ENCODE measurements around the gene WDR81.
A peak's percentile ranks its signal among the peaks of the same experiment; 100 is the strongest.
"Not testable (repeated sequence)": the region's sequence is repeated elsewhere in the genome, so short reads cannot be mapped to it uniquely, and the experiment has no call there.

WDR81 gene

DNA sequence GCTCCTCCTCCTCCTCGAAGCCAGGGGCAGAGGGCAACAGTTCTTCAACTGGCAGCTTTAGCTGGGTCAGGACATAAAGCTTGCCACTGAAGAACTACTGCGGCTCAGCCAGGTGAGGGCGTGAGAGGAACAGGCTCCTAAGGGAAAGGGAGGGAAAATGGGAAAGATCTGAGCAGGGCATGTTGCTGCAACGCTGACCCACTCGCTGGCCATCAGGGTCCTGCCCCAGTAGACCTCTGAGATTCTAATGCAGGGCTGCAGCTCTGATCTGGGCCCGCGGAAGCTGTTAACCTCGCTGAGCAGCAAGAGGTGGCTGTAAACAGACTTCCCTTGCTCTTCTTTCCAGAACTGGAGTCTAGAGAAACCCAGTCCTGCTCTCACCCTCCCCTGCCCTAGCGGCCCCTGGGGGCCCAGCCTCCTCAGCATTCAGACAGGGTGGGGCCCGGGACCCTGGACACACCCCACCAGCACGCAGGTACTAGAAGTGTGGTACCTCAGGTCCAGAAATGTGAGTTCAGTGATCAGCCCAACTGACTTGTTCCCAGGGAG is 10.6 kb upstream of the WDR81 start:
- DNase-seq: peak; percentile 91

GRCh38 chr17:1714427-1714979 is 10.0 kb upstream of the WDR81 start:
- peak; percentile 96 for DNase-seq

DNA sequence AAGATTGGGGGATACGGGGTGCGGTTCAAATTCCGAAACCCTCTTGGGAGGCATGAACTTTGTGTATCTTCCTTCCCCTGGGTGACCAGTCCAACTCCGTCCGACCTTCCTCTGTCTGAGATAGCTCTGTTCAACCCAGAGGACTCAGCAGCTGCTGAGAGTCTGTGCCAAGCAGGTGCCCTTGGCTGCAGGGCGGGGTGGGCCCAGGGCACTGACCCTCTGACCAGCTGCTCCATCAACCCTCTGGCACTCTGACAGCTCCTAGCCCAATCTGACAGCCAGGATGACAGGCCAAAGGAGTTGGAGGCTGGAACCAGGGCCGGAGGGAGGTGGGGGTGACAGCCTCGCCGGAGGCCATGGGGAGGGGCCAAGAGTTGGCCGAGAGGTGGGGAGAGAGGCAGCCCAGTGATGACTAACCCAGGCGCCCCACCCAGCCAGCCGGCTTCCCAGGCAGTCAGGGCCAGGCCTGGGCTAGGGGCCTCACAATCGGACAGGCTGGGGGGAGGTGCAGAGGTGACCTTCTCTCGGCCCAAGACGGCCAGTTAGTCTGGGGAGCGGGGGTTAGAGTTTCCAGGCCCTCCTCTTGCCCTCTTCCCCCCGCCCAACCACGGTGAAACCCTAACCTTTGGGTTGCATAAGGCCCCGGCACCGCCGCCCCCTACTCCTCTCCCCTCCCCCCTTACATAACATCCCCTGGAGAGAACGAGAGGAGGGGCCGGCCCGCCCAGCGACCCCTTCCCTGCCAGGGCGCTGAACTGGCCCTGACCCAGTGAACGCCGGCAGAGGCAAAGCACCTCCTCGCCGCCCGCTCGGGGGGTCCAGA is 9.3 kb upstream of the WDR81 start:
- DNase-seq: peak; percentile 61

DNA sequence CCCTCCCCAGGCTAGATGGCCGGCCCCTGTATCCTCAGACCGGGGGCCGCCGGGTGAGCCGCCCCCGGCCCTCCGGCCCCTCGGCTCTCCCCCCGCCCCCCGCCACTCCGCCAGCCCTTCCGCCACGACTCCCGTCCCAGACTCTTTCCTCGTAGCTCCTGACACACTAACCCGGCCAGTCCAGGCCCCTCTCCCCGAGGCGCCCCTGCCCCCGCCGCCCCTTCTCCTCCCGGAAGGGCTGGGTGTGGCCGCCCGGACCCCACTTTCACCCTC is 8.8 kb upstream of the WDR81 start:
- DNase-seq: no peak

DNA sequence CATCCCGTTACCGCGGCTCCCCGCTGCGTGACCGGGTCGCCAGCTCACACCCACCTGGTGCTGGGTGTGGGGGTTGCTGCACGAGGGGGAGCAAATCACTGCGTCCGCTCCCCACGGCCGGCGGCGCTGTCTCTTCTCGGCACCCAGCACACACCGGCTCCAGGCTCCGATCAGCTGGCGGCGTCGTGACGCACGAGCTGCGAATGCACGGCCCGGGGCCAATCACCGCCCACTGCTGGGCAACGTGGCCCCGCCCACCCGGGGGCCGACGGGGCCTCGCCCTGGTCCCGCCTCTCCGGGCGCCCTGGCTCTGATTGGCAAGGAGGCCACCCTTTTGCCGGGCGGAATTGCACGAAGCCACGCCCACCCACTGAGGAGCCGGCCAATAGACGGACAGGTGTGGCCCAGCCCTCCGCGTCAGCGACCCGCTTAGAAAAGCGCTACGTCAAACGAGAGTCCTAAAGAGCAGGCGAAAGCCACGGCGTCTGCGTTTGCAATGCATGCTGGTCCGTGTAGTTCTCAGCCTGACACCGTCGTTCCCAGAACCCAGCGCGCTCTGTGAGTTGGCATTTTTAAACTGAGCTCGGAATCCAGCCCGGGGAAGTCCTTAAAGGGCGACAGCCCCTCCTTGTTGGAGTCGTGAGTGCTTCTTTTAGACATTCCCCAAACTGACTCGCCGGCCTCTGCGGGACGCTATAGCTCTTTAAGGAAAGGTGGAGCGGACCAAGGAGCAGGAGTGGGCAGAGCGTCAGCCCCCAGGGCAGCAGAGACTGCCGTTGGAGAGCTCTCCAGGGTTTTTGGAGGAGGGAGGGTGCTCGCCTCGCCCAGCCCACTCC is 8.2 kb upstream of the WDR81 start:
- peak; percentile 100 for DNase-seq

DNA sequence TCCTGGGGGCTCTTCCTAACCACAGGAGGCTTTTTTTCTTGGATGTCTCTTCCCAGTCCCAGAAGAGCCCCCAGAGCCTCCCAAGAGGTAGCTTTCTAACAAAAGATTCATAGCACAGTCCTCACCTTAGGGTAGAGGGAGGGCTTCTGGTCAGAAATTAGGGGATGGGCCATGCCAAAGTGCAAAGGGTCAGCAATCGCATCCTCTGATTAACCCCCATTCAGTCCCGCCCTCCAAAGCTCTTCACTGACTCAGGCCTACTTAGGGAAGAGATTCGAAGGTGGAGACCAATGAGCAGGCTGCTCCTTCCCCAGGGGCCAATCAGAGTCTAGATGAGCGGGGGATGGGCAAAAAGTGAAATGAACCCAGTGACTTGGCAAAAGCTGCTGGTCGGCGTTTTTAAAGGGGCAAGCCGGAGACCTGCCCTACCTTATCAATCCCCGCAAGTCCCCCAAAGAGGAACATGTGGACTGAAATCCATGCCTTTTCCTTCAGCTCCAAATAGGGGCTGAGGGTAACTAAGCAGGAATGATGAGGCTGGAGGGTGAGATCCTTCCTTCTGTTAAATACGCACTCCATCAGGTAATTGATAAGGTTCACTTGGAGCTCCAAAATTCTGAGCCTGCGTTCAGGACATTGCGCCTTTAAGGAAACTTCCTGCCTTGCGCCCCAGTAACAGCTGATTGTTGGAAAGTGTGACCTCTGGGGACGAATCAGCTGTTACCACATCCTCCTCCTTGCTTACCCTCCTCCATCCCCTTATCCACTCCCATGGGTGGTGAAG is 7.4 kb upstream of the WDR81 start:
- peak; percentile 100 for DNase-seq

- no peak for DNase-seq
Measured at GRCh38 chr17:1718362-1719165, 5.9 kb upstream of the WDR81 start.

DNA sequence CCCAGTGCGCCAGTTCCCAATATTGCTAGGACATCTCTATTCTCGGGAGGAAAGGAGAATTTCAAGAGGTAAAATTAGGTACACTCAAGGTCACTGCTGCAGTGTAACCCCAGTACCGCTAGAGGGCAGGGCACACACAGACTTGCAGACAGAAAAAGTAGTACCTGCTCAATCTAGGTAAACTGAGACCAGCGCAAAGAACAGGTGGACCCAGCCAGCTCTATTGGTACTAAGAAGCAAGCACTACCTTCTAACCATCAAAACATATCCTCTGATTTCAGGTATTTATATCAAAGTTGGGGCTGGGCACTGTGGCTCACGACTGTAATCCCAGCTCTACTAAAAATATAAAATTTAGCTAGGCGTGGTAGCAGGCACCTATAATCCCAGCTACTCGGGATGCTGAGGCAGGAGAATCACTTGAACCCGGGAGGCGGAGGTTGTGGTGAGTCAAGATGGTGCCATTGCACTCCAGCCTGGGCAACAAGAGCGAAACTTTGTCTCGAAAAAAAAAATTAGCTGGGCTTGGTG is 3.6 kb upstream of the WDR81 start:
- DNase-seq: peak; percentile 77

DNA sequence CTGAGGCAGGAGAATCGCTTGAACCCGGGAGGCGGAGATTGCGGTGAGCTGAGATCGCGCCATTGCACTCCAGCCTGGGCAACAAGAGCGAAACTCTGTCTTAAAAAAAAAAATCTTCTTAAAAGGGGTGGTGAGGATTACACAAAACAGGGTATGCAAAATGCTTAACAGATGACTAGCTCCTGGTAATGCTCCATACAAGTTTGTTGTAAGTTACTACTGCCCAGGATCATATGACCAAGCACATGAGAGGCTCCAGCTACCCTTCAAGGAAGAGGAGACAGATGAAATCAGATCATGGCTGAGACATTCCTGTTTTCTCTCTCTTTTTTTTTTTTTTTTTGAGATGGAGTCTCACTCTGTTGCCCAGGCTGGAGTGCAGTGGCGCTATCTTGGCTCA is 2.5 kb upstream of the WDR81 start:
- DNase-seq: not testable (repeated sequence)

- no peak for DNase-seq
Measured at GRCh38 chr17:1724869-1725641, 551 bp downstream of the WDR81 start.

- DNase-seq: no peak
Measured at GRCh38 chr17:1725642-1726511, 1.4 kb downstream of the WDR81 start.

DNA sequence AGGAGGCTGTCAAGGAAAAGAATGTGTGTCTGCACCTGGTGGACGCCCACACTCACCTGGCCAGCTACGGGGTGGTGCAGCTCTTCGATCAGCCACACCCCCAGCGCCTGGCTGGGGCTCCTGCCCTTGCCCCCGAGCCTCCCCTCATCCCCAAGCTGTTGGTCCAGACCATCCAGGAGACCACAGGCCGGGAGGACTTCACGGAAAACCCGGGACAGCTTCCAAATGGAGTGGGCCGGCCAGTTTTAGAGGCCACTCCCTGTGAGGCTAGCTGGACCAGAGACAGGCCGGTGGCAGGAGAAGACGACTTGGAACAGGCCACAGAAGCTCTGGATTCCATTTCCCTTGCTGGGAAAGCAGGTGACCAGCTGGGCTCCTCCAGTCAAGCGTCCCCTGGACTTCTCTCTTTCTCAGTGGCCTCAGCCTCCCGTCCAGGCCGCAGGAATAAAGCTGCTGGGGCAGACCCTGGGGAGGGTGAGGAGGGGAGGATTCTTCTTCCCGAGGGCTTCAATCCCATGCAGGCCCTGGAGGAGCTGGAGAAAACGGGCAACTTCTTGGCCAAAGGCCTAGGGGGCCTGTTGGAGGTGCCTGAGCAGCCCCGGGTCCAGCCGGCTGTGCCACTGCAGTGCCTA is 2.2 kb downstream of the WDR81 start:
- DNase-seq: no peak

- DNase-seq: no peak
Measured at GRCh38 chr17:1727258-1727789, 2.8 kb downstream of the WDR81 start.

GRCh38 chr17:1727876-1728630 is 3.5 kb downstream of the WDR81 start:
- no peak for DNase-seq

DNA sequence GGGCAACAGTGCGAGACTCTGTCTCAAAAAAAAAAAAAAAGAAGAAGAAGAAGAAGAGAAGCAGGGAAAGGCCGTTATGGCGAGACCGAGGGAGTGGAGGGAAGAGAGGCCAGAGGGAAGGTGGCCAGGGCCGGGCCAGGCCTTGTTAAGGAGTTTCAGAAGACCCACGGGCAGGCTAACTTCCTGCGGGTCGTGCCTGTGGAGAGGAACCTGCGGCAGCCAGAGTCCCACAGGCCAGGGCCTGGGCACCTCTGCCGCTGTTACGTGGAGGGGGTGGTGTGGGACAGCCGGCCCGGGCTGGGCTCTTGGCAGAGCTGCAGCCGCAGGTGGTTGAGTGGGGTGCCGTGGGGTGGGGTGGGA is 5.4 kb downstream of the WDR81 start:
- no peak for DNase-seq

DNA sequence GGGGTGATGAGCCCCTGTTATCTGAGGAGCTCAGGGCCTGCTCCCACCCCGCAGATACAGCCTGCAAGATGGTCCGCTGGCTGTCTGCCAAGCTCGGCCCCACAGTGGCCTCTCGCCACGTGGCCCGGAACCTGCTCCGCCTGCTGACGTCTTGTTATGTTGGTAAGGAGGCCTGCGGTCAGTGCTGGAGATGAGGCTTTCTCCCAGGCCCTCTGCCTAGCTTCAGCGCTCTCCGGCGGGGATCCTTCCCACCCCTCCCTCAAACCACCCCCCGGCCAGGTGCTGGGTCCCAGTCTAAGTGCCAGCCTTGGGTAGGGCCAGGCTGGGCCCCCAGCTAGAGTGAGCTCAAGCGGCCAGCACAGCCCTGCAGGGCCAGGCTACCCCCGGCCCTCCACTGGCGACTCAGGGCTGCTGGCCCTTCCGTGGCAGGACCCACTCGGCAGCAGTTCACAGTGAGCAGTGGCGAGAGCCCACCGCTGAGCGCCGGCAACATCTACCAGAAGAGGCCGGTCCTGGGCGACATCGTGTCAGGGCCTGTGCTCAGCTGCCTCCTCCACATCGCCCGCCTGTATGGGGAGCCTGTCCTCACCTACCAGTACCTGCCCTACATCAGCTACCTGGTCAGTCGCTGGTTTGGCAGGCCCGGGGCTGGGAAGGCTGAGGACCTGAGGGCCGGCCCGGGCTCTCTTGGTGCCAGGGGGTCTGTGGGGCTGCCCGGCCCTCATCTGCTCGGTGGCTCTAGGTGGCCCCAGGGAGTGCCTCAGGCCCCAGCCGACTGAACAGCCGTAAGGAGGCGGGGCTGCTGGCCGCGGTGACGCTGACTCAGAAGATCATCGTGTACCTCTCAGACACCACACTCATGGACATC is 6.1 kb downstream of the WDR81 start:
- DNase-seq: peak; percentile 85

GRCh38 chr17:1731194-1731506 is 6.6 kb downstream of the WDR81 start:
- no peak for DNase-seq

Measured in NCI-H82 (cell line).